ENCODE results near the gene MAMDC4. TPM values are rescaled to one million over a fixed set of nuclear protein-coding genes. Genes with fewer than 3 reads are reported as not detected.
A peak's percentile ranks its signal among the peaks of the same experiment; 100 is the strongest.
"Not testable (repeated sequence)": the region's sequence is repeated elsewhere in the genome, so short reads cannot be mapped to it uniquely, and the experiment has no call there.

The MAMDC4 gene
- total RNA-seq, 2 donors from 2014 or later = 6.8 to 15.4 TPM

GRCh38 chr9:136863623-136864273 lies 11.6 kb downstream of the MAMDC4 start:
- peaks cover 3% of the 10 kb centered on the region for H3K4me1 Mint-ChIP-seq
- Histone ChIP-seq H3K4me3 (ENCODE audit: low read length) (no peak overlapping the region), H3K36me3 (ENCODE audit: control insufficient read depth, insufficient read depth, low read length) (peaks cover 34% of the 10 kb centered on the region), H3K4me1 (ENCODE audit: control insufficient read depth, insufficient read depth, low read length) (no peaks in the 10 kb centered on the region), H3K9ac (ENCODE audit: extremely low read depth, low read length, poor library complexity, severe bottlenecking) (no peak overlapping the region), H3K9me3 (ENCODE audit: control insufficient read depth, low read length) (peaks cover 13% of the 10 kb centered on the region), H3K27me3 (ENCODE audit: control insufficient read depth, insufficient read depth, low read length, poor library complexity, severe bottlenecking) (no peaks in the 10 kb centered on the region), H3K27ac (ENCODE audit: low read depth, low read length) (no peak overlapping the region)
- no peaks in the 10 kb centered on the region for H3K27me3 Mint-ChIP-seq (ENCODE audit: insufficient read depth)
- 98 to 99% methylated on average over 12 of the region's 12 CpGs for whole genome bisulfite sequencing, 2 experiments (ENCODE audit: insufficient coverage in 1 of 2, insufficient read length in 1 of 2)
- TF ChIP-seq, protein P1, sequence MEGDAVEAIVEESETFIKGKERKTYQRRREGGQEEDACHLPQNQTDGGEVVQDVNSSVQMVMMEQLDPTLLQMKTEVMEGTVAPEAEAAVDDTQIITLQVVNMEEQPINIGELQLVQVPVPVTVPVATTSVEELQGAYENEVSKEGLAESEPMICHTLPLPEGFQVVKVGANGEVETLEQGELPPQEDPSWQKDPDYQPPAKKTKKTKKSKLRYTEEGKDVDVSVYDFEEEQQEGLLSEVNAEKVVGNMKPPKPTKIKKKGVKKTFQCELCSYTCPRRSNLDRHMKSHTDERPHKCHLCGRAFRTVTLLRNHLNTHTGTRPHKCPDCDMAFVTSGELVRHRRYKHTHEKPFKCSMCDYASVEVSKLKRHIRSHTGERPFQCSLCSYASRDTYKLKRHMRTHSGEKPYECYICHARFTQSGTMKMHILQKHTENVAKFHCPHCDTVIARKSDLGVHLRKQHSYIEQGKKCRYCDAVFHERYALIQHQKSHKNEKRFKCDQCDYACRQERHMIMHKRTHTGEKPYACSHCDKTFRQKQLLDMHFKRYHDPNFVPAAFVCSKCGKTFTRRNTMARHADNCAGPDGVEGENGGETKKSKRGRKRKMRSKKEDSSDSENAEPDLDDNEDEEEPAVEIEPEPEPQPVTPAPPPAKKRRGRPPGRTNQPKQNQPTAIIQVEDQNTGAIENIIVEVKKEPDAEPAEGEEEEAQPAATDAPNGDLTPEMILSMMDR (conservative IDR thresholded peaks at IDR 0.05) = no peak
- peaks cover 19% of the 10 kb centered on the region for H3K9me3 Mint-ChIP-seq
- peak overlapping the region; percentile 70 for H3K4me3 Mint-ChIP-seq
- peaks cover 39% of the 10 kb centered on the region for H3K36me3 Mint-ChIP-seq (ENCODE audit: low read depth)
- DNase-seq = no peak
- no peak overlapping the region for H3K27ac Mint-ChIP-seq

GRCh38 chr9:136865041-136865767 lies 13.1 kb downstream of the MAMDC4 start:
- WGBS, 2 experiments (ENCODE audit: insufficient coverage in 1 of 2, insufficient read length in 1 of 2) = 69 to 76% methylated on average over 8 to 11 of the region's 11 CpGs
- H3K4me1 Mint-ChIP-seq = peaks cover 3% of the 10 kb centered on the region
- peak overlapping the region; percentile 44 for H3K27ac Mint-ChIP-seq
- Histone ChIP-seq H3K27ac (ENCODE audit: low read depth, low read length) (no peak overlapping the region), H3K9me3 (ENCODE audit: control insufficient read depth, low read length) (peaks cover 14% of the 10 kb centered on the region), H3K27me3 (ENCODE audit: control insufficient read depth, insufficient read depth, low read length, poor library complexity, severe bottlenecking) (no peaks in the 10 kb centered on the region), H3K9ac (ENCODE audit: extremely low read depth, low read length, poor library complexity, severe bottlenecking) (peak overlapping the region; percentile 72), H3K4me3 (ENCODE audit: low read length) (peak overlapping the region; percentile 83), H3K4me1 (ENCODE audit: control insufficient read depth, insufficient read depth, low read length) (no peaks in the 10 kb centered on the region), H3K36me3 (ENCODE audit: control insufficient read depth, insufficient read depth, low read length) (peaks cover 34% of the 10 kb centered on the region)
- peaks cover 32% of the 10 kb centered on the region for H3K9me3 Mint-ChIP-seq
- peaks cover 43% of the 10 kb centered on the region for H3K36me3 Mint-ChIP-seq (ENCODE audit: low read depth)
- no peaks in the 10 kb centered on the region for H3K27me3 Mint-ChIP-seq (ENCODE audit: insufficient read depth)
- peak overlapping the region; percentile 70 for H3K4me3 Mint-ChIP-seq
- DNase-seq = no peak
- TF ChIP-seq, protein P1 (conservative IDR thresholded peaks at IDR 0.05) = no peak

DNA sequence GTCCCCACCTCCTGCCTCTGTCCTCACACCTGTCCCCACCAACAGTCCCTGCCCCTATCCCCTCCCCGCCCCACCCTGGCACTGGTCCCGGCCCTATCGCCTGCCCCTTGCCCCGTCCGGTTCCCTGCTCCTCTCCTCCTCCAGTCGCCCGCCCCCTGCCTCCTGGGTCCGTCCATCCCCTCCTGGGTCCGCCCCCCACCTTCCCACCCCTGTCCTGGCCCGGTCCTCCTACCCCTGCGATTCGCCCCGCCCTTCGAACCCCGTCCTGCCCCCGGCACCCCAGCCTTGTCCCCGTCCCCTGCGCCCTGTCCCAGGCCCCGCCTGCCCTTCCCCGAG lies 13.6 kb downstream of the MAMDC4 start:
- Mint-ChIP-seq H3K9me3 (peaks cover 38% of the 10 kb centered on the region), H3K27me3 (ENCODE audit: insufficient read depth) (no peaks in the 10 kb centered on the region), H3K4me3 (peak overlapping the region; percentile 70), H3K4me1 (peaks cover 3% of the 10 kb centered on the region), H3K36me3 (ENCODE audit: low read depth) (peaks cover 43% of the 10 kb centered on the region), H3K27ac (no peak overlapping the region)
- Histone ChIP-seq H3K36me3 (ENCODE audit: control insufficient read depth, insufficient read depth, low read length) (peaks cover 34% of the 10 kb centered on the region), H3K4me3 (ENCODE audit: low read length) (peak overlapping the region; percentile 83), H3K9me3 (ENCODE audit: control insufficient read depth, low read length) (peaks cover 19% of the 10 kb centered on the region), H3K4me1 (ENCODE audit: control insufficient read depth, insufficient read depth, low read length) (no peaks in the 10 kb centered on the region), H3K27ac (ENCODE audit: low read depth, low read length) (peak overlapping the region; percentile 60), H3K9ac (ENCODE audit: extremely low read depth, low read length, poor library complexity, severe bottlenecking) (peak overlapping the region; percentile 72), H3K27me3 (ENCODE audit: control insufficient read depth, insufficient read depth, low read length, poor library complexity, severe bottlenecking) (no peaks in the 10 kb centered on the region)
- no peak for DNase-seq
- TF ChIP-seq, protein P1 (conservative IDR thresholded peaks at IDR 0.05) = no peak
- 0% methylated on average over 20 of the region's 20 CpGs; no CpG with 5 or more reads in 1 of the 2 experiments for WGBS, 2 experiments (ENCODE audit: insufficient coverage in 1 of 2, insufficient read length in 1 of 2)

GRCh38 chr9:136866898-136867421 lies 14.8 kb downstream of the MAMDC4 start:
- 95 to 98% methylated on average over 22 to 29 of the region's 29 CpGs for WGBS, 2 experiments (ENCODE audit: insufficient coverage in 1 of 2, insufficient read length in 1 of 2)
- H3K27ac Mint-ChIP-seq; H3K27ac ChIP-seq (ENCODE audit: low read depth, low read length): not testable (repeated sequence)

More at GRCh38 chr9:136866898-136867421, 14.8 kb downstream of the MAMDC4 start:
- peaks cover 48% of the 10 kb centered on the region for H3K9me3 Mint-ChIP-seq
- peaks cover 39% of the 10 kb centered on the region for H3K36me3 Mint-ChIP-seq (ENCODE audit: low read depth)
- Histone ChIP-seq H3K36me3 (ENCODE audit: control insufficient read depth, insufficient read depth, low read length) (peaks cover 25% of the 10 kb centered on the region), H3K4me3 (ENCODE audit: low read length) (peak overlapping the region; percentile 56), H3K9me3 (ENCODE audit: control insufficient read depth, low read length) (peaks cover 30% of the 10 kb centered on the region)
- not testable (repeated sequence) for H3K4me1 ChIP-seq (ENCODE audit: control insufficient read depth, insufficient read depth, low read length); H3K9ac ChIP-seq (ENCODE audit: extremely low read depth, low read length, poor library complexity, severe bottlenecking); H3K27me3 ChIP-seq (ENCODE audit: control insufficient read depth, insufficient read depth, low read length, poor library complexity, severe bottlenecking); DNase-seq; H3K4me1 Mint-ChIP-seq; H3K27me3 Mint-ChIP-seq (ENCODE audit: insufficient read depth)
- peak overlapping the region; percentile 70 for H3K4me3 Mint-ChIP-seq

Data from endodermal cell (in vitro differentiated cells).